ENCODE data around the gene LRP6. TPM values are rescaled to one million over a fixed set of nuclear protein-coding genes. Genes with fewer than 3 reads are reported as not detected.

LRP6 gene
- total RNA-seq, 1 donor from 2014 or later, result 40.9 TPM

DNA sequence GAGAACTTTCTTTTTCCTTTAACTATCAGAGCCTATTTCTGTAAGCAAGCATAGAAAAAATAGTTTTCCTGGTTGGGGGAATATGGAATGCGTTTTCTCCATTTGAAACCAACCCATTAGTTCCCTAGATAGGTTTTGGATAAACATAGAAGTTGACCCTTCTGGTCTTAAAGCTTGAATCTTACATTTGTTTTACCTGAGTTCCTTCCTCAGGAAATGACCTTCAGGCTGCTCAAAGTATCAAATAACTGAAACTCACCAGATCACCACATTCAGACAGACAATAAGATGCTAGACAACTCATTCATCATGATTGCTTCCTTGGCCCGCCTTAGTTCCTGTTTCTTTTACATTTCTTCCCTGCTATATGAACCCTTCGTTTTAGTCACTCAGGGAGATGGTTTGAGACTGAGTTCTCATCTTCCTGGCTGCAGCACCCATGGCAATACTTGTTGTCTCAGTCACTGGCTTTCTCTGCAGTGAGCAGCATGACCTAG, 52.2 kb downstream of the LRP6 start:
- FAIRE-seq, result no peak
- H3K4me3 Mint-ChIP-seq (ENCODE audit: unreplicated experiment), result peak overlapping the region; percentile 14
- H3K27ac ChIP-seq (ENCODE audit: low read depth, low read length), result no peak overlapping the region

DNA sequence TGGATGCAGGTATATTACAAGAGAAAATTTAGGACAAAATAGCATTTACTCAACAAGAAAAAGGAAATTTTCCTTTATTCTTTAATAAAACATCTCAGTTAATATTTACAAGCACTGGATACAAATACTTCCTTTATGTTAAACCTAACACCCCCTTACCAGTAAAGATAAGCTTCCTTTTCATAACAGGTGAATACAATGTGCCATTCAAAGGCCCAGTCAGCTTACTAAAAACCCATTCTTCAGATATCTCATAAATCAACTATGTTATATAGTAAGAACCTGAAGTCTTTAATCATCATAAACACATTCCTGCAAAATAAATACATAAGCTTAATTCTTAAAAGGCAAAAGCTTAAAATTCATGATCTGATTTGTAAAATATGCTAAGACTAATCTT, 52.6 kb downstream of the LRP6 start:
- Histone ChIP-seq H4K20me1 (ENCODE audit: insufficient read depth, low read length) (peaks cover 52% of the 10 kb centered on the region), H3K9me3 (ENCODE audit: insufficient read depth, low read depth, low read length) (no peaks in the 10 kb centered on the region), H3K79me2 (ENCODE audit: insufficient read depth, low read length) (peaks cover 76% of the 10 kb centered on the region), H3K36me3 (ENCODE audit: insufficient read depth, low read length) (no peaks in the 10 kb centered on the region), H3K9ac (ENCODE audit: low read length) (no peak overlapping the region), H3K4me2 (ENCODE audit: low read length) (no peak overlapping the region), H3K27me3 (ENCODE audit: insufficient read depth, low read length) (no peaks in the 10 kb centered on the region), H3K4me1 (ENCODE audit: insufficient read depth, low read length) (peaks cover 4% of the 10 kb centered on the region), H3K4me3 (ENCODE audit: insufficient read depth, low read depth, low read length) (no peak overlapping the region), H2AFZ (ENCODE audit: low read depth, low read length) (no peak overlapping the region), H3K27ac (ENCODE audit: low read depth, low read length) (no peak overlapping the region)
- FAIRE-seq (no peak), DNase-seq (ENCODE audit: low read depth) (no peak)
- Mint-ChIP-seq H3K27ac (ENCODE audit: unreplicated experiment) (no peak overlapping the region), H3K27me3 (ENCODE audit: low read depth, unreplicated experiment) (no peaks in the 10 kb centered on the region), H3K4me1 (ENCODE audit: low read depth, unreplicated experiment) (peaks cover 21% of the 10 kb centered on the region), H3K36me3 (ENCODE audit: low read depth, unreplicated experiment) (peaks cover 2% of the 10 kb centered on the region), H3K9me3 (ENCODE audit: unreplicated experiment) (no peaks in the 10 kb centered on the region), H3K4me3 (ENCODE audit: unreplicated experiment) (no peak overlapping the region)
- TF ChIP-seq EZH2 (IDR thresholded peaks at IDR 0.05; ENCODE audit: insufficient read depth, low read length), result no peak
- TF ChIP-seq, protein P1, sequence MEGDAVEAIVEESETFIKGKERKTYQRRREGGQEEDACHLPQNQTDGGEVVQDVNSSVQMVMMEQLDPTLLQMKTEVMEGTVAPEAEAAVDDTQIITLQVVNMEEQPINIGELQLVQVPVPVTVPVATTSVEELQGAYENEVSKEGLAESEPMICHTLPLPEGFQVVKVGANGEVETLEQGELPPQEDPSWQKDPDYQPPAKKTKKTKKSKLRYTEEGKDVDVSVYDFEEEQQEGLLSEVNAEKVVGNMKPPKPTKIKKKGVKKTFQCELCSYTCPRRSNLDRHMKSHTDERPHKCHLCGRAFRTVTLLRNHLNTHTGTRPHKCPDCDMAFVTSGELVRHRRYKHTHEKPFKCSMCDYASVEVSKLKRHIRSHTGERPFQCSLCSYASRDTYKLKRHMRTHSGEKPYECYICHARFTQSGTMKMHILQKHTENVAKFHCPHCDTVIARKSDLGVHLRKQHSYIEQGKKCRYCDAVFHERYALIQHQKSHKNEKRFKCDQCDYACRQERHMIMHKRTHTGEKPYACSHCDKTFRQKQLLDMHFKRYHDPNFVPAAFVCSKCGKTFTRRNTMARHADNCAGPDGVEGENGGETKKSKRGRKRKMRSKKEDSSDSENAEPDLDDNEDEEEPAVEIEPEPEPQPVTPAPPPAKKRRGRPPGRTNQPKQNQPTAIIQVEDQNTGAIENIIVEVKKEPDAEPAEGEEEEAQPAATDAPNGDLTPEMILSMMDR (IDR thresholded peaks at IDR 0.05; ENCODE audit: insufficient read depth, low read depth, low read length), result no peak

More for the DNA sequence above, 52.2 kb downstream of the LRP6 start:
- Mint-ChIP-seq H3K27me3 (ENCODE audit: low read depth, unreplicated experiment) (no peaks in the 10 kb centered on the region), H3K36me3 (ENCODE audit: low read depth, unreplicated experiment) (peaks cover 2% of the 10 kb centered on the region), H3K4me1 (ENCODE audit: low read depth, unreplicated experiment) (peaks cover 24% of the 10 kb centered on the region), H3K27ac (ENCODE audit: unreplicated experiment) (peak overlapping the region; percentile 64), H3K9me3 (ENCODE audit: unreplicated experiment) (no peaks in the 10 kb centered on the region)
- no peak for TF ChIP-seq EZH2 (IDR thresholded peaks at IDR 0.05; ENCODE audit: insufficient read depth, low read length)
- Histone ChIP-seq H3K9me3 (ENCODE audit: insufficient read depth, low read depth, low read length) (no peaks in the 10 kb centered on the region), H3K9ac (ENCODE audit: low read length) (no peak overlapping the region), H2AFZ (ENCODE audit: low read depth, low read length) (no peak overlapping the region), H3K79me2 (ENCODE audit: insufficient read depth, low read length) (peaks cover 78% of the 10 kb centered on the region), H3K4me1 (ENCODE audit: insufficient read depth, low read length) (peaks cover 4% of the 10 kb centered on the region), H3K27me3 (ENCODE audit: insufficient read depth, low read length) (no peaks in the 10 kb centered on the region), H3K4me3 (ENCODE audit: insufficient read depth, low read depth, low read length) (no peak overlapping the region), H3K4me2 (ENCODE audit: low read length) (peak overlapping the region; percentile 20), H3K36me3 (ENCODE audit: insufficient read depth, low read length) (no peaks in the 10 kb centered on the region), H4K20me1 (ENCODE audit: insufficient read depth, low read length) (peaks cover 53% of the 10 kb centered on the region)
- peak; percentile 41 for DNase-seq (ENCODE audit: low read depth)

DNA sequence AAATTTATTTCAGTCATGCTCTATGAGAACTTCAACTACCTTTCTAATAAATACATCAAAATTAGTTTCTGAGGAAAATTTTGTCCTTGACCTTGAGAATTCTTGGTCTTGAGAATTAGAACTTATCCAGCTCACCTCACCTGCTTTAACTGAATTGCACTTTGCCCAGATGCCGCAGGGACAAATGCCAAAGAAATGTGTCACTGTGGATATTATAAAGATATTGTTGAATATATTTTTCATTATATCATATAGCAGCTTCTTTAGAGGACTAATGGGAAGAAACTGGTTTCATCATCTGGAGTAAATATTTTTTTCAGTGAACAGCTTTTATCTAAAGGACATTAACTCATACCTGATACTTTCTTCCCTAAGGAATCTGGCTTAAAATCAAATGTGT, 54.1 kb downstream of the LRP6 start:
- Histone ChIP-seq H3K9me3 (ENCODE audit: insufficient read depth, low read depth, low read length) (no peaks in the 10 kb centered on the region), H3K27me3 (ENCODE audit: insufficient read depth, low read length) (no peaks in the 10 kb centered on the region), H3K9ac (ENCODE audit: low read length) (no peak overlapping the region), H3K79me2 (ENCODE audit: insufficient read depth, low read length) (peaks cover 76% of the 10 kb centered on the region), H3K4me3 (ENCODE audit: insufficient read depth, low read depth, low read length) (no peak overlapping the region), H3K4me1 (ENCODE audit: insufficient read depth, low read length) (peaks cover 4% of the 10 kb centered on the region), H3K36me3 (ENCODE audit: insufficient read depth, low read length) (no peaks in the 10 kb centered on the region), H4K20me1 (ENCODE audit: insufficient read depth, low read length) (peaks cover 59% of the 10 kb centered on the region), H3K4me2 (ENCODE audit: low read length) (no peak overlapping the region), H2AFZ (ENCODE audit: low read depth, low read length) (no peak overlapping the region), H3K27ac (ENCODE audit: low read depth, low read length) (no peak overlapping the region)
- DNase-seq (ENCODE audit: low read depth), result no peak
- Mint-ChIP-seq H3K4me3 (ENCODE audit: unreplicated experiment) (no peak overlapping the region), H3K36me3 (ENCODE audit: low read depth, unreplicated experiment) (peaks cover under 1% of the 10 kb centered on the region), H3K27me3 (ENCODE audit: low read depth, unreplicated experiment) (no peaks in the 10 kb centered on the region), H3K4me1 (ENCODE audit: low read depth, unreplicated experiment) (peaks cover 21% of the 10 kb centered on the region), H3K9me3 (ENCODE audit: unreplicated experiment) (no peaks in the 10 kb centered on the region), H3K27ac (ENCODE audit: unreplicated experiment) (no peak overlapping the region)
- TF ChIP-seq, protein P1 (IDR thresholded peaks at IDR 0.05; ENCODE audit: insufficient read depth, low read depth, low read length), result no peak
- TF ChIP-seq EZH2 (IDR thresholded peaks at IDR 0.05; ENCODE audit: insufficient read depth, low read length), result no peak
- FAIRE-seq, result no peak

Data from astrocyte (in vitro differentiated cells and primary cell).